GM12872 (cell line): ENCODE data around the gene XIRP2.
A peak's percentile ranks its signal among the peaks of the same experiment; 100 is the strongest.

Experiments
- TF ChIP-seq, protein P1 (sequence below): IDR thresholded peaks from 3 replicates; pipeline ENCODE4 v1.5.1; 2011; ENCODE audit warnings: low read depth, mild to moderate bottlenecking, low read length, moderate library complexity; ENCODE audit not compliant: insufficient read depth

The XIRP2 gene

DNA sequence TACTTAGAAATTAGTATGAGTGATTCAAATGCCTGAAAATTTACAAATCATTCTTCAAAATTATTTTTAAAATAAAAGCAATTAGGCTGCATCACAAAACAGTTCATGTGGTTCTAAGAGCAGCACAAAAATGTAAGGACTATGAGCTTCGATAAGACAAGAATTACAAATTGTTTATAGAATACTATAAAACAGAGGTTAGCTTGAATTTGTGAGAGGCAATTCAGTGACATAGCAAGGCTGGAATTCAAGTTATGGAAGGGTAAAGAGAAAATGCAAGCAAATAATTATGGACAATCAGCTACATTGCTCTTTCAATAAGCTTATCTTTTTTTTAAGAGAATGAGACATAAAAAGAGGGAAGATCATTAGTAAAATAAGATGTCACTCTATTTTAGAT, 7.1 kb upstream of the XIRP2 start:
- TF ChIP-seq, protein P1, sequence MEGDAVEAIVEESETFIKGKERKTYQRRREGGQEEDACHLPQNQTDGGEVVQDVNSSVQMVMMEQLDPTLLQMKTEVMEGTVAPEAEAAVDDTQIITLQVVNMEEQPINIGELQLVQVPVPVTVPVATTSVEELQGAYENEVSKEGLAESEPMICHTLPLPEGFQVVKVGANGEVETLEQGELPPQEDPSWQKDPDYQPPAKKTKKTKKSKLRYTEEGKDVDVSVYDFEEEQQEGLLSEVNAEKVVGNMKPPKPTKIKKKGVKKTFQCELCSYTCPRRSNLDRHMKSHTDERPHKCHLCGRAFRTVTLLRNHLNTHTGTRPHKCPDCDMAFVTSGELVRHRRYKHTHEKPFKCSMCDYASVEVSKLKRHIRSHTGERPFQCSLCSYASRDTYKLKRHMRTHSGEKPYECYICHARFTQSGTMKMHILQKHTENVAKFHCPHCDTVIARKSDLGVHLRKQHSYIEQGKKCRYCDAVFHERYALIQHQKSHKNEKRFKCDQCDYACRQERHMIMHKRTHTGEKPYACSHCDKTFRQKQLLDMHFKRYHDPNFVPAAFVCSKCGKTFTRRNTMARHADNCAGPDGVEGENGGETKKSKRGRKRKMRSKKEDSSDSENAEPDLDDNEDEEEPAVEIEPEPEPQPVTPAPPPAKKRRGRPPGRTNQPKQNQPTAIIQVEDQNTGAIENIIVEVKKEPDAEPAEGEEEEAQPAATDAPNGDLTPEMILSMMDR, result no peak

DNA sequence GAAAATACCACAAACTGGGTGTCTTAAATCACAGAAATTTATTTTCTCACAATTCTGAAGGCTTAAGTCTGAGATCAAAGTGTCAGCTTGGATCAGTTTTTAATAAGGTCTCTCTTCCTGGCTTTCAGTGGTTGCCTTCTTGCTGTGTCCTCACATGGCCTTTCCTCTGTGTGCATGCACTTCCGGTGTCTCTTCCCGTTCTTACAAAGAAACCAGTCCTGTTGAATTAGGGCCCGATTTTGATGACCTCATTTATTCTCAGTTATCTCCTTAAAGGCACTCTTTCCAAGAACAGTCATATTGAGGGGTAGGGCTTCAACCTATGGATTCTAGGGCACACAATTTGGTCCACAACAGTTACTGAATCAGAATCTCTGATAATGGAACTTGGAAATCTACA, 5.4 kb upstream of the XIRP2 start:
- TF ChIP-seq, protein P1, result no peak

DNA sequence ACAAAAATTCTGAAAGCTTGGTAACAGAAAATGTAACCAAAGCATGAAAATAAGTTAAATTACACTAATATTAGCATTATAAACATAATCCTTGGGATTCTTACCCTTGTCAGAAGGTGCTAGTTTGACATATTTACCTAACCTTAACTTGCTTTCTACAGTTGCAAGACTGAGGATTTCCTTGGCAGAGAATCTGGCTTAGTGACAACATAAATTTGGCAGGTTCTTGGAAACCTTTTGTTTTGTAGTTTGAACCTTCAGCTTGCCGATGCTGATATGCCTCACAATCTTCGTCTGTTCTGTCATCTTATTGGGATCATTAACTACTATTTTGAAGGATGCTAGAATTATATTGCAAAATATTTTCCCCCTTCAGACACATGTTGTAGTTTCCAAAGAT, 3.4 kb downstream of the XIRP2 start:
- TF ChIP-seq, protein P1, result no peak

DNA sequence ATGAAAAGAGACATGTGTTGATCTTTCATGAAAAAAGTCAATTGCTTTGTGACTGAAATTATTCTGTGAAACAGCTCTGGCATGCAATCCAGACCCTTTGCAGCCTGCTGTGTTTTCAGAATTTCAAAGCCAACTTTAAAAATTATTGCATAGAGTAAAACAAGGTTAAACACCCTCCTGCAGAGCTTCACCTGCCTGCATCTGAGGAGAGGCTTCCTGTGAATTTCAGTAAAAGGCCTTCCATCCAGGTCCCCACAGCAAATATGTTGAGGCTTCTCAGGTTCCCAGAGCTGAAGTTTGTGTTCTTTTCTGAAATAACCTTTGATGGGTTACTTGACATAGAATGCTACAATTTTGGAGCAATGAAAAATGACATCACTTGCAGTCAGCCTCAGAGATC, 4.1 kb downstream of the XIRP2 start:
- TF ChIP-seq, protein P1, result no peak

DNA sequence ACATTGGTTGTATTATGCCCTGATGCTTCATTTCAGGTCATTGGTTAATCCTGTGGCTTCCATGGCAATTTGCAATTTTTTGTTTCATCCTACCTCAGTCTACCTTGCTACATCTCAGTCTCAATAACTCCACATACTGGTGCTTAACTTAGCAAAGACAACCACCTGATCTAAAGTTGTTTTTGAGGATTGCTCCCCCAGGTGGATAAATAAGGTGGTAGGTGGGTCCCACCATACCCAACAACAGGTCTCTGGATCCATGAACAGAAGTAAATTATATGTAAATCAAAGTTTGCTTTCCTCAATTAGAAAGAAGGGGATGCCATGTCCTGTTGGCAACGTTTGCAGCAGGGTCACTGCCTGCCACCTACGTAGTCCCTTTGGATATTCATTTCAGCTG, 7.0 kb downstream of the XIRP2 start:
- TF ChIP-seq, protein P1, result no peak

DNA sequence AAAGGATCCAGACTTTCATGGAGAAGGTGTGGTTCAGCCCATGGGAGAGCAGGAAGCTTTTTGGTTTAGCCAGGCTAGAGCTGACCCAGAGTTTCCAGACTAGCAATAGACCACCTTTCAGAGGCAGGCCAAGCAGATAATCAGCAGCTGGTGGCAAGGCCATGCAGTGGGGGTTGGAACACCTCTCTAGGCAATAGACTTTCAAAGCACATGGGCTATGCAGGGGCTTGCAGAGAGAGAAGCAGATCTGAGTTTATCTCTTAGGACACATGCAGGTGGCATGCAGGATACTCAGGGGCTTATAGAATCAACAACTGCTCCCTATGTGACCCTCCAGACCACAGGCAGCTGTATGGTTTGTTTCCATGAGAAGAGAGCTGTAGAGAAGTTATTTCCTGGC, 9.4 kb downstream of the XIRP2 start:
- TF ChIP-seq, protein P1, result no peak

DNA sequence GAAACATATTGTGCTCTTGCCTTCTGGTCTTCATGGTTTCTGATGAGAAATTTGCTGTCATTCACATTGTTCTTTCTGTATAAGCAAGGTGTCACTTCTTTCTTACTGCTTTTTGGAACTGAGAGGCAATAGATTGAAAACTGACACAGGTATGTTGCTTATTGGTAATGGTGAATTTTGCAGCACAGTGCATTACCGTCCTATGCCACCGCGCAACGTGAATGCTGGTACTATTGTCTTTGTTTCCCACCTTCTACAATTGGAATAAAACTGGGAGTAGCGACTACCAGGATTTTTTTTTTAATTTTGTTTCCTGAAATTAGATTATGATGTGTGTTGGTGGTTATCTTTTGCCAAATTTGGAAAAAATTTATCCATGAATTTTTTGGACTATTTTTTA, 11.4 kb downstream of the XIRP2 start:
- TF ChIP-seq, protein P1, result no peak

DNA sequence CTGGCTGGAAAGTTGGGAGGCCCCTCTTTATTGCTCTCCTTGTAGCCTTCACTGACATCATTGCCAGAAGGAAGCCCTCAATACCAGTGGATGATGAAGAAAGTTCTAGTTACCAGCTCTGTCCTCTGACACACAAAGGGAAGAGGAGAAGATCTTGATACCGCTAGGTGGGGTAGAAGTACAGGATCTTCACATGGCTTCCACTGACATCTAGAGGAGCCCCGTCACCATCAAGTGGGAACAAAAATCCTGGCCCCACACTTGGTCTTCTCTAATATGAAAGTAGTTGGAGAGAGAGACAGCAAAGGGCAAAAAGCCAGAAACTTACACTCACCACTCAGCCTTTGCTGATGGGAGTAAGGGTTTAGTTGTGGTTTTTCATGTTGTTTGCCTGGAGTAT, 12.4 kb downstream of the XIRP2 start:
- TF ChIP-seq, protein P1, result peak; percentile 50
